Left renal cortex interstitium (tissue), 4 donors: ENCODE results near the gene JMJD8. TPM values are rescaled to one million over a fixed set of nuclear protein-coding genes. Genes with fewer than 3 reads are reported as not detected.

Experiments
- DNase-seq, 4 donors: peaks; one replicate each; pipeline ENCODE4 v3.0.0-alpha.2; 2013; ENCODE audit warnings: low read depth in 4 of 4, low spot score in 2 of 4, missing footprints in 1 of 4
- polyA plus RNA-seq, 4 donors: library from polyadenylated mRNA; unstranded; fragments of 120-200 nt; gene quantifications; one replicate each; pipeline ENCODE4 v1.2.1, GENCODE V29; 2013; ENCODE audit not compliant: insufficient read length in 4 of 4

JMJD8 gene
- polyA plus RNA-seq, 4 donors = 55.7 to 85.7 (median 69.2) TPM

DNA sequence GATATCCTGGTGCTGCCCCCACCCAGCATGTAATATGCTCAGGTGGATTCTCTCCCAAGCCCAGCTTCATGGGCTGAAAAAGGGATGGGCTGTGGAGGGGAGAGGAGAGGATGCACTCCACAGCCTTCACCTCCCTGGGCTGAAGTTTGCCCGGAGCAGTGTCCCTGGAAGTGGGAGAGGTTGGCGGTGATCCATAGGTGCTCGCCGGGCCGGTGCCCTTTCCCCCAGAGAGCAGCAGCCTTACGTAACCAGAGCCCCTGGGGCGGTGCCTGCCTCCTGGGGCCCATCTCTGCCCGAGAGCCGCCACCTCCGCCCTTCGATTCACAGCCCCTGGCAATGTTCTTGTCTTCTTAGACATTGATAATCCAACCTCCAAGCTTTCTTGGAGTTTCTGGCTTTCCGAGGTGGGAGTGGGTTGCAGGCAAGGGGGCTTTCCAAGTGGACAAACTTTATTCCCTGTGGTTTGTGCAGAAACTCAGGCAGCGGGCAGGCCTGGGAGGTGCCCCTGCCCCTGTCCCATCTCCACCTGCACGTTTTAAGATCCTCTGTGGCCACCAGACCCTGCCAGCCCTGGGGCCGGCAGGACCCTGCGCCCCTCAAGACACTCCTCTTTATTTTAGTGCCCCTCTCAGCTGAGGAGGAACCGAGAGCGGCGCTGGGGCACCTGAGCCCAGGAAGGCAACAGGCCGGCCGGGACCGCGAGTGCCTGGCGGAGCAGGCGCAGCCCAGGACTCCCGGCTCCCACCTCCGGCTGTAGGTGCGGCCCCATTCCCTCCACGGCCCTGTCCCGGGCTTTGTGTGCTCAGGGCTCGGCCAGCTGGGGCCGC lies 38.1 kb downstream of the JMJD8 start:
- no peak for DNase-seq

DNA sequence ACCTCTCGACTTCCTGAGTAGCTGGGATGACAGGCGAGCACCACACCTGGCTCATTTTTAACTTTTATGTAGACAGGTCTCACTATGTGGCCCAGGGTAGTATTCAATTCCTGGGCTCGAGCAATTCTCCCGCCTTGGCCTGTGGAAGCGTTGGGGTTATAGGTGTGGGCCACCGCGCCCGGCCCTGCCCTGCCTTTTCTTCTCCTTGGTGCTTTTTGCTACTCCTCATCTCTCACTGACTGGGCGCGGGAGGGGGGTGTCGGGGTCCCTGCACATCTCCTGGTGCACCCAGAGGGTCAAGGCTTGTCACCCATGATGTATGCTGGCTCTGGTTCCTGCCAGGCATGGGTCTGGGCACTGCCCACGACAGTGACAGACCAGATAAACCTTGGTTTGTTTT lies 39.6 kb downstream of the JMJD8 start:
- no peak for DNase-seq

DNA sequence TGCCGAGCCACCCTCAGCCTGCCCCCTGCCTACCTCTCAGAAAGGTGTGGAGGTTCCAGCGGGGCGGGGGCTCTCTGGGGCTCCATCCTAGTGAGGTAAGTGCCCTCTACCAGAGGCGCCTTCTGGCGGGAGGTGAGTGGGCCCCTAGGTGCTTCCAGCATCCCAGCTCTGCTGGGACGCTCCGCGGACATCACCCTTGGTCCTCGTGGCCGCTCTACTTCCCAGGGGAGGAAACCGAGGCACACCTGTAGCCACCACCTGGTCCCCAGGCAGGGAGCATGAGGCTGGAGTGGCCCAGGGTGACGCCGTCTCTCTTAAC lies 41.1 kb downstream of the JMJD8 start:
- no peak for DNase-seq

- no peak for DNase-seq
These were observed 41.7 kb downstream of the JMJD8 start for GRCh38 chr16:642189-643049.

- DNase-seq = no peak
These were observed 42.6 kb downstream of the JMJD8 start, which contains the start of gene MCRIP2 for GRCh38 chr16:641326-642188. Gene MCRIP2, plus strand, starts transcription at chr16:641828. Its CDS starts 164 bp downstream, at chr16:641992.

DNA sequence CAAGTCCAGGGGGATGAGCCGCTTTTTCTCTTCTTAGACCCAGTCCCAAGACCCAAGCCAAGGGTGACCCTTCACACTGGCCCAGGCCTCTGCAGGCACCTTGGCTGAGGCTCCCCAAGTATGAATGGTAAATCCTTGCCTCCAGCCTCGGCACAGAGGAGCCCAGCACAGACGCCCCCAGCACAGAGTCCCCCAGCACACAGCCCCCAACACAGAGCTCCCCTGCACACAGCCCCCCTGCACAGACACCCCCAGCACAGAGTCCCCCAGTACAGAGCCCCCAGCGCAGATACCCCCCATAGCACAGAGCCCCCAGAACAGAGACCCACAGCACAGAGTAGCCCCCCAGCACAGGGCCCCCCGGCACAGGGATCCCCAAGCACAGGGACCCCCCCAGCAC lies 43.5 kb downstream of the JMJD8 start:
- no peak for DNase-seq

GRCh38 chr16:638836-639235 lies 45.3 kb downstream of the JMJD8 start:
- no peak for DNase-seq

DNA sequence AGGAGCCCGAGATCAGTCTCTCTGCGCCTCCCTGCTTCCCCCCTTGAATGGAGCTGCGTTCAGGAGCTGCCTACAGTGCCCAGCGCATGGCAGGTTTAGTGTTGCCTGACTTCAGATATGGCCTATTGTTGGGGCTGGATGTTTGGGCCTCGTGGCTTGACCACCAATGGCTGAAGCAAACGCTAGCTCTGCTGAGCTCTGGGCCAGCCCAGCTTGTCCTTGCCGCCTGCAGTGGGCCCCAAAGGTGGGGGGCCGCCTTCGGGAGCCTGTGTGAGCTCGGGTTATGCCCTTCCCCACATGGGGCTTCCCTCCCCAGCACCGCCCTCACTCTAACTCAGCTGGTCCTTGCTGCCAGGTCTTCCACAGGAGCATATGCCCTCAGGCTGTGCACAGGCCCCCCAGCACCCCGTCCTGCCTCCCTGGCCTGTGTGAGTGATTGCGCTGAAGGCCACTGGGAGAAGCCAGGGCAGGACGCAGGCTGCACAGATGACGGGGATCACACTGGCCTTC lies 46.0 kb downstream of the JMJD8 start:
- no peak for DNase-seq

DNA sequence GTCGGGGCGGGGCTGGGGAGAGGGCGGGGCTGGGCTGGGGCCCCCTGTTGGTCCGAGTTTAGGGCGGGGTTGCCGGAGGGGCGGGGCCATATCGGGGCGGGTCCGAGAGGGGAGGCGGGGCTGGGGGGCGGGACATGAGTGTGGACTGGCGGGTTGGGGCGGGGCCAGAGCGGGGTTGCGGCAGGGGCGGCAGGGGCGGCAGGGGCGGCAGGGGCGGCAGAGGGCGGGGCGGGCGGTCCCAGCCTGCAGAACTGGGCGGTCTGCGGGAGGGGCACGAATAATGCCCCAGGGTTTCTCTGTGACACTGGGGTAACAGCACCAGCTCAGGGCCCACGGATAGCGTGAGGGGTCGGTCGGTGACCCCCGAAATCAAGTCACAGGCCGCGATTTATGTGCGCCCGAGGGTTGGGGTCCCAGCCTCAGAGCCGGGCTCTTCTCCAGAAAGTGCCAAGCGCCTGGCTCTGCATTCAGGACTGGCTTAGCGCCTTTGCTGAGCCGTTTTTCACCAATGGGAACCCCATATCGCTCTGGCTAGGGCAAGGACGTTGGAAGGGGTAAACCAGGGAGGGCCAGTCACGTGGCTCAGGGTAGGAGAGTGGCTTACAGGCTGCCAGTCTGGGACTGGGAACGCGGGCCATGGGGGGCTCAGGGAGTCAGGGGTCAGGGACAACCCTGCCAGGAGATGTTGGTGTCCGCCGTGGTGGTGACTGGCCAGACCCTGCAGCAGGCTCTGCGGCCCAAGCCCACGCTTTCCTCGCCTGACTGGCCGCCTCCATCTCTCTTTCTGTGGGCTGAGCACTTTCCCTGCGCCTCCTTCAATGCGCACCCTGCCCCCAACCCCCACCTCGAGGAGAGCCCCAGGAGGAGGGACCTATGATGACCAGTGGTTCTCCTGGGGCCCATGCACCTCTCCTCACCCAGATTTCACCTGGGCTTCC lies 46.8 kb downstream of the JMJD8 start:
- peak in 1 of 4 donors; percentile 77 for DNase-seq

GRCh38 chr16:636206-637080 lies 47.7 kb downstream of the JMJD8 start, which contains the start of gene METTL26:
Gene METTL26, minus strand, starts transcription at chr16:636305. Its CDS starts 15 bp downstream, at chr16:636290.
- DNase-seq = peak; percentile 83 to 91 (median 87)

DNA sequence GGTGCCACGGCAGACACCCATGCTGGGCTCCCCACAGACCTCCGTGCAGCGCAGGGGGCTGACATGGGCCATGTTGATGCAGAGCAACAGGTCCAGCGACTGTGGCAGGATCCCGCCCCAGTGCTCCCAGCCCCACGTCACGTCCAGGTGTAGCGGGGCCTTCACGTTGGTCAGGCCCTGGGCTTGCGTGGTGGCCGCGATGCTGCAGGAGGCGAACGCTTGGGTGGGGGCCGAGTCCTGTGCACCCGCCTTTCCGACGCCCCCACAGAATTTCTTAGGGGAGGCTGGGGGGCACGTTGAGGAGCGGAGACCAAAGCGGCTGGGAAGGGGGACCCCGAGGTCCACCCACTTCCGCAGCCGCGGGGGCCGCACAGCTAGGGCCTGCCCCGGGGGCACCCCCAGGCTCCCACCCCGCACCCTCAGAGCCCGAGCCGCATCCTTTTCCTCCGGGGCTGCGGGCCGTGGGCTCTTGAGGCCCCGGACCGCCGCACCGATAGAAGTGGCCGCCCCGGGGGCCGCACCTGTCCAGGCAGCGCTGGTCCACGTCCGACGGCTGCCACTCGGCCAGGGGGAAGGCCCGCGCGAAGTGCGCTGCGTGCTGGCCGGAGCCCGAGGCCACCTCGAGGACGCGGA lies 48.4 kb downstream of the JMJD8 start:
- DNase-seq = no peak

DNA sequence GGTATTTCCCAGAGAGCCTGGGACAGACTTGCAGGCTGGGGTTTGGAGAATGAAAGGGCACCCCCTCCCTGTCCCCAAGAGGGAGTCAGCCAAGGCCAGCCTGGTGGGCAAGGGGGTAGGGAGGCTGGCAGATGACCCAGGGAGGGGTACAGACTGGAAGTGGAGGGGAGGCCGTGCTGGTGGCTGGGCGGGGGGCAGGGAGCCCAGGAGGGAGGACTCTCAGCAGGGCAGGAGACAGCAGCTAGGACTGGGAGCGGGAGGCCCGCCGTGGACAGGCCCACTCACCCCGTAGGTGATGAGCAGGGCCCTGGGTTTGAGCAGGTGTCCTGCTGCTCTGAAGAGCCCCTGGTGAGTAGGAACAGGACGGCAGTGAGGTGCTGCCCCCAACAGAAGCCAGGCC lies 49.1 kb downstream of the JMJD8 start:
- no peak for DNase-seq

- DNase-seq = no peak
These were observed 50.0 kb downstream of the JMJD8 start for GRCh38 chr16:634051-634670.

DNA sequence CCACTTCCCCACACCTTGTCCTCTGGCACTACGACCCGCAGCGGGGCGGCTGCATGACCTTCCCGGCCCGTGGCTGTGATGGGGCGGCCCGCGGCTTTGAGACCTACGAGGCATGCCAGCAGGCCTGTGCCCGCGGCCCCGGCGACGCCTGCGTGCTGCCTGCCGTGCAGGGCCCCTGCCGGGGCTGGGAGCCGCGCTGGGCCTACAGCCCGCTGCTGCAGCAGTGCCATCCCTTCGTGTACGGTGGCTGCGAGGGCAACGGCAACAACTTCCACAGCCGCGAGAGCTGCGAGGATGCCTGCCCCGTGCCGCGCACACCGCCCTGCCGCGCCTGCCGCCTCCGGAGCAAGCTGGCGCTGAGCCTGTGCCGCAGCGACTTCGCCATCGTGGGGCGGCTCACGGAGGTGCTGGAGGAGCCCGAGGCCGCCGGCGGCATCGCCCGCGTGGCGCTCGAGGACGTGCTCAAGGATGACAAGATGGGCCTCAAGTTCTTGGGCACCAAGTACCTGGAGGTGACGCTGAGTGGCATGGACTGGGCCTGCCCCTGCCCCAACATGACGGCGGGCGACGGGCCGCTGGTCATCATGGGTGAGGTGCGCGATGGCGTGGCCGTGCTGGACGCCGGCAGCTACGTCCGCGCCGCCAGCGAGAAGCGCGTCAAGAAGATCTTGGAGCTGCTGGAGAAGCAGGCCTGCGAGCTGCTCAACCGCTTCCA lies 50.6 kb downstream of the JMJD8 start:
- DNase-seq = no peak

- no peak for DNase-seq
These were observed 51.4 kb downstream of the JMJD8 start for GRCh38 chr16:632486-633335.

DNA sequence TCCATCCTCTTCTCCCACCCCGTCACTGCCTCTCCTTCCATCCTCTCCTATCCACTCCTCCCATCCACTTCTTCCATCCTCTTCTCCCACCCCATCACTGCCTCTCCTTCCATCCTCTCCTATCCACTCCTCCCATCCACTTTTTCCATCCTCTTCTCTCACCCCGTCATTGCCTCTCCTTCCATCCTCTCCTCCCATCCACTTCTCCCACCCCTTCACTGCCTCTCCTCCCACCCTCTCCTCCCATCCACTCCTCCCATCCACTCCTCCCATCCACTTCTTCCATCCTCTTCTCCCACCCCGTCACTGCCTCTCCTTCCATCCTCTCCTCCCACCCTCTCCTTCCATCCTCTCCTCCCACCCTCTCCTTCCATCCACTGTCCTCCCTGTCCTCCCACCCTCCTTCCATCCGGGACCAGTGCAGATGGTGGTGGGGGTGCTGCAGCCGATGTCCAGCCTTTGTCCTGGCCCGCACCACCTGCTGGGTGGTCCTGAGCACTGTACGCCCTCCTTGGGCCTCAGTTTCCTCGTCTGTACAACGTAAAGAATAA lies 52.3 kb downstream of the JMJD8 start:
- DNase-seq = no peak
